Measurements from ENCODE around the gene ANO10. TPM values are rescaled to one million over a fixed set of nuclear protein-coding genes. Genes with fewer than 3 reads are reported as not detected.
"Not testable (repeated sequence)": the region's sequence is repeated elsewhere in the genome, so short reads cannot be mapped to it uniquely, and the experiment has no call there.

Gene ANO10
- total RNA-seq, 2 experiments from 2014 or later: 19.9 TPM

- H3K36me3 Mint-ChIP-seq (ENCODE audit: low read depth): no peaks in the 10 kb centered on the region
- H3K27me3 Mint-ChIP-seq: no peaks in the 10 kb centered on the region
- H3K4me3 Mint-ChIP-seq: no peak overlapping the region
- CTCF ChIA-PET: no interaction called here
- DNase-seq: no peak
- POLR2A ChIA-PET: no interaction called here
- no peak overlapping the region for H3K27ac Mint-ChIP-seq
- H3K4me1 Mint-ChIP-seq: peaks cover 7% of the 10 kb centered on the region
- H3K9me3 Mint-ChIP-seq: no peaks in the 10 kb centered on the region
Measured at GRCh38 chr3:43539321-43539720, 82.5 kb downstream of the ANO10 start.

DNA sequence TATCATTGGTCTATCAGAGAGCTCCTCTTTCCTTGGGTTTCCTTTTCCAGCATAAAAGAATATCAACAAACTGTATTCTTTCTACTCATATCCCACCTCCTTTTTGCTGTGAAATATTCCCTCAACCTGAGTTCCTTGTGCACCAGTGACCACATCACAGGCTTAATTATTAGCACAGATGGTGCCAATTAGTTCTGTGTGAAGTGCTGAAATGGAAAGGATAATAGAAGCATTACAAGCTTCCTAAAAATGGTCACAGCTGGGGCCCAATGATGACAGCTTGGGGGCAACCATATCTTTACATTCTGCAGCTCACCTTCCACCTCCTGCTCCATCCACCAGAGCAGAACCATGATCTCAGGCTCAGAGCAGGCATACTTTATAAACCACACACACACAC, 84.6 kb downstream of the ANO10 start:
- CTCF ChIA-PET: interaction anchor here (0.7 kb wide), 1 partner anchor 222 kb away, joined by 5 read pairs; no protein-coding TSS in a partner anchor
- Mint-ChIP-seq H3K27ac (no peak overlapping the region), H3K36me3 (ENCODE audit: low read depth) (no peaks in the 10 kb centered on the region), H3K4me3 (no peak overlapping the region), H3K27me3 (no peaks in the 10 kb centered on the region), H3K4me1 (peaks cover 5% of the 10 kb centered on the region), H3K9me3 (no peaks in the 10 kb centered on the region)
- POLR2A ChIA-PET: no interaction called here
- no peak for DNase-seq

DNA sequence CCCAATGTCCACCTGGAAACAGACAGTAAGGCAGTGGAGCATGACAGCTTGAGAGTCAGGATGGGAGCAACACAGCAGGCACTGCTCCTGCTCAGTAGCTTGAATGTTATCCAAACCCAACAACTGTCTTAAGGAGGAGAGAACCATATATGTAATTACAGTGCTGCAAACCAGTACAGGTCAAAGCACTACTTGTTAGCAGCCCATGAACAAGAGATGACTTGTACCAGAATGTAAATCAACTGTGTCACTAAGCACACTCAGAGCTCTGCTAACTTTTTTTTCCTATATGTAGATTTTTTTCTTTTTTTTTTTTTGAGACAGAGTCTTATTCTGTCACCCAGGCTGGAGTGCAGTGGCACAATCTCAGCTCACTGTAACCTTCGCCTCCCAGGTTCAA, 87.1 kb downstream of the ANO10 start:
- H3K4me3 Mint-ChIP-seq: no peak overlapping the region
- H3K4me1 Mint-ChIP-seq: peaks cover 2% of the 10 kb centered on the region
- no peak overlapping the region for H3K27ac Mint-ChIP-seq
- ChIA-PET CTCF (interaction anchor here (0.6 kb wide), 1 partner anchor 352 kb away, joined by 4 read pairs; no protein-coding TSS in a partner anchor), POLR2A (no interaction called here)
- DNase-seq: no peak
- H3K36me3 Mint-ChIP-seq (ENCODE audit: low read depth): no peaks in the 10 kb centered on the region
- no peaks in the 10 kb centered on the region for H3K27me3 Mint-ChIP-seq
- no peaks in the 10 kb centered on the region for H3K9me3 Mint-ChIP-seq

DNA sequence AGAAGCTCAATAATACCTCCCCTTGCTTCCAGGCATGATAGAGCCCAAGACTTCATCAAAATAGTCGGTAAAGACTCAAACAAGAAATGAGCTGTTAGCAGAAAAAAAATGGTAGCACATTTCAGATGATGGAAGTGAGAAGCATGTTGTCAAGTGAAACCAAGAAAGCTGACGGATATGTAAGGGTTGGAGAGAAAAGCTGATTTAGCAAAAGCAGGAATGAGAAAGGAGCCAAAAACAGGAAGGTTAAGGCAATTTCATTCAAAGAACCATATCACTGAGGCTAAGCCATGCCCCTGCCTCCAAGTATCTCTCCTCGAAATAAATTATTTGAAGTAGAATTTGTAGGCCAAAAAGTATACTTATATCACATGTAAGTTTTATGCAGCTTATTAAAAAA, 88.8 kb downstream of the ANO10 start:
- Mint-ChIP-seq H3K9me3 (no peaks in the 10 kb centered on the region), H3K4me3 (no peak overlapping the region), H3K27ac (no peak overlapping the region), H3K4me1 (peaks cover 2% of the 10 kb centered on the region), H3K36me3 (ENCODE audit: low read depth) (peaks cover 5% of the 10 kb centered on the region), H3K27me3 (no peaks in the 10 kb centered on the region)
- CTCF ChIA-PET: interaction anchor here (1.3 to 1.7 kb wide), 3 partner anchors 9 to 106 kb away, joined by 3 to 6 read pairs (median 4); no protein-coding TSS in a partner anchor
- DNase-seq: no peak
- POLR2A ChIA-PET: no interaction called here

- DNase-seq: no peak
Measured at GRCh38 chr3:43531835-43532234, 90.0 kb downstream of the ANO10 start.

GRCh38 chr3:43528498-43529099, 93.2 kb downstream of the ANO10 start:
- H3K36me3 Mint-ChIP-seq (ENCODE audit: low read depth): peaks cover 11% of the 10 kb centered on the region
- H3K27ac Mint-ChIP-seq: no peak overlapping the region
- peaks cover 4% of the 10 kb centered on the region for H3K9me3 Mint-ChIP-seq
- CTCF ChIA-PET: no interaction called here
- H3K27me3 Mint-ChIP-seq: no peaks in the 10 kb centered on the region
- POLR2A ChIA-PET: no interaction called here
- no peak for DNase-seq
- H3K4me3 Mint-ChIP-seq: no peak overlapping the region
- H3K4me1 Mint-ChIP-seq: peaks cover 4% of the 10 kb centered on the region

More at GRCh38 chr3:43531835-43532234, 90.0 kb downstream of the ANO10 start:
- H3K27me3 Mint-ChIP-seq: no peaks in the 10 kb centered on the region
- ChIA-PET CTCF (no interaction called here), POLR2A (no interaction called here)
- peaks cover 2% of the 10 kb centered on the region for H3K4me1 Mint-ChIP-seq
- H3K27ac Mint-ChIP-seq: no peak overlapping the region
- H3K4me3 Mint-ChIP-seq: no peak overlapping the region
- H3K36me3 Mint-ChIP-seq (ENCODE audit: low read depth): peaks cover 11% of the 10 kb centered on the region
- H3K9me3 Mint-ChIP-seq: peaks cover 4% of the 10 kb centered on the region

GRCh38 chr3:43526956-43527355, 94.9 kb downstream of the ANO10 start:
- Mint-ChIP-seq H3K36me3 (ENCODE audit: low read depth) (peaks cover 11% of the 10 kb centered on the region), H3K4me1 (peaks cover 4% of the 10 kb centered on the region), H3K27ac (no peak overlapping the region), H3K4me3 (no peak overlapping the region), H3K9me3 (peaks cover 4% of the 10 kb centered on the region), H3K27me3 (no peaks in the 10 kb centered on the region)
- CTCF ChIA-PET: no interaction called here
- no peak for DNase-seq
- POLR2A ChIA-PET: no interaction called here

GRCh38 chr3:43525941-43526607, 95.7 kb downstream of the ANO10 start:
- no peak for DNase-seq
- Mint-ChIP-seq H3K4me1 (peaks cover 2% of the 10 kb centered on the region), H3K36me3 (ENCODE audit: low read depth) (peaks cover 11% of the 10 kb centered on the region), H3K27me3 (no peaks in the 10 kb centered on the region), H3K4me3 (no peak overlapping the region), H3K27ac (no peak overlapping the region), H3K9me3 (peaks cover 4% of the 10 kb centered on the region)
- CTCF ChIA-PET: no interaction called here
- POLR2A ChIA-PET: no interaction called here

DNA sequence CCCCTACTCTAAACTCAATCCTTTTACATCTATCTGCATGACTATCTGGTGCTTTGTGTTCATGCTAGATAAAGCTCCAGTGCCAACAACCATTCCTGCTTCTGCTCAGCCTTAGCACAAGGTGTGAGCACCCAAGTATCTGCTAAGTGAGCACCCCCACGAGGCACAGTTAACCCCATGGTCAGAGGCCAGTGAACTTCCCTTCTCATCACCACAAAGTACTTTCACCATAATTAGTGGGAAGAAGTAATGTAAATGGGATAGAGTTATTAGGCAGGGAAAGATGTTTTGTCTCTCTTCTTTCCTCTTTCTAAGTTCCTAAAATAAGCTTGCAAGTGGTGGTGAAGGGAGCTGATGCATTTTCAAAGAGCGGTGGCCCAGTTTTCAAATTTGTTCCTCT, 96.4 kb downstream of the ANO10 start:
- Mint-ChIP-seq H3K27ac (no peak overlapping the region), H3K4me1 (peaks cover 2% of the 10 kb centered on the region), H3K4me3 (no peak overlapping the region), H3K9me3 (peaks cover 4% of the 10 kb centered on the region), H3K27me3 (no peaks in the 10 kb centered on the region), H3K36me3 (ENCODE audit: low read depth) (peaks cover 11% of the 10 kb centered on the region)
- ChIA-PET CTCF (no interaction called here), POLR2A (no interaction called here)
- DNase-seq: no peak

DNA sequence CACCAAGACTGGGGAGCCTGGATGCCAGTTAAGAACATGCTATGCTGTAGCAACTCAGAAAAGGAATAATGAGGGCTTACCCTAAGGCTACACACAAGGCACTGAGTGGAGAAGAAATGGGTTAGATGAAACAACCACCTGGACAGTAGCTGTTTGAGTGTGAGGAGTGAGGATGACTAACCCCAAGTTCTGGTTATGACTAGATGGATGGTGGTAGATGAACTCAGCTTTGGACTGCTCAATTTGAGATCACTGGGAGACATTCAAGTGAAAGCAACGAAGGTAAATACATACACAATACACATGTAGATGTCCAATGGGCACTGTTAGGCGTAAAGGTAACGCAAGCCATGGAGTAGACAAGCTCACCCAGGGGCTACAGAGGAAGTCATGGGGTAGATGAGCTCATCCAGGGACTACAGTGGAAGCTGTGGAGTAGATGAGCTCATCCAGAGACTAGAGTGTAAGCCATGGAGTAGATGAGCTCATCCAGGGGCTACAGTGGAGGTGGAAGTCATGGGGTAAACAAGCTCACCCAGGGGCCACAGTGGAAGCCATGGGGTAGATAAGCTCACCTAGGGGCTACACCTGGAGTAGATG, 98.3 kb downstream of the ANO10 start:
- Mint-ChIP-seq H3K27me3 (no peaks in the 10 kb centered on the region), H3K4me1 (peaks cover 2% of the 10 kb centered on the region), H3K4me3 (no peak overlapping the region), H3K27ac (no peak overlapping the region), H3K36me3 (ENCODE audit: low read depth) (peaks cover 27% of the 10 kb centered on the region), H3K9me3 (peaks cover 19% of the 10 kb centered on the region)
- ChIA-PET POLR2A (interaction anchor here (1.0 kb wide), 1 partner anchor 237 kb away, joined by 3 read pairs; the partner anchor contains the start of gene SNRK), CTCF (interaction anchor here (0.9 to 1.9 kb wide), 2 partner anchors 20 to 21 kb away, joined by 3 to 4 read pairs; no protein-coding TSS in a partner anchor)
- peak; percentile 25 for DNase-seq

GRCh38 chr3:43522727-43523362, 99.0 kb downstream of the ANO10 start:
- H3K9me3 Mint-ChIP-seq: peaks cover 25% of the 10 kb centered on the region

DNA sequence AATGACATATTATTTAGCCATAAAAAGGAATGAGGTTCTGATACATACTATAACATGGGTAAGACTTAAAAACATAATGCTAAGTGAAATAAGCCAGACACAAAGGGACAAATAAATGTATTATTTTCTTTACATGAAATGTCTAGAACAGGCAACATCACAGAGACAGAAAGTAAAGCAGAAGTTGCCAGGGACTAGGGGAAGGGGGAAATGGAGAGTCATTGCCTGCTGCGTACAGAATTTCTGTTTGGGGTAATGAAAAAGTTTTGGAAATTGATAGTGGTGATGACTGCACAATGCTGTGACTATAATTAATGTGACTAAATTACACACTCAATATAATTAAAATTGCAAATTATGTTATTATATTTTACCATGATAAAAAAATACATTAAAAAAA, 99.9 kb downstream of the ANO10 start:
- Mint-ChIP-seq H3K4me1 (peaks cover 2% of the 10 kb centered on the region), H3K27me3 (no peaks in the 10 kb centered on the region), H3K36me3 (ENCODE audit: low read depth) (peaks cover 16% of the 10 kb centered on the region), H3K9me3 (peaks cover 21% of the 10 kb centered on the region), H3K4me3 (no peak overlapping the region), H3K27ac (no peak overlapping the region)
- CTCF ChIA-PET: no interaction called here
- POLR2A ChIA-PET: no interaction called here
- no peak for DNase-seq

More at GRCh38 chr3:43522727-43523362, 99.0 kb downstream of the ANO10 start:
- H3K27ac Mint-ChIP-seq: no peak overlapping the region
- no peak overlapping the region for H3K4me3 Mint-ChIP-seq
- POLR2A ChIA-PET: interaction anchor here (1.0 kb wide), 1 partner anchor 237 kb away, joined by 3 read pairs; the partner anchor contains the start of gene SNRK
- CTCF ChIA-PET: interaction anchor here (0.9 to 1.9 kb wide), 2 partner anchors 19 to 21 kb away, joined by 3 to 4 read pairs; no protein-coding TSS in a partner anchor
- peaks cover 22% of the 10 kb centered on the region for H3K36me3 Mint-ChIP-seq (ENCODE audit: low read depth)
- H3K4me1 Mint-ChIP-seq: peaks cover 2% of the 10 kb centered on the region
- no peak for DNase-seq
- H3K27me3 Mint-ChIP-seq: no peaks in the 10 kb centered on the region

DNA sequence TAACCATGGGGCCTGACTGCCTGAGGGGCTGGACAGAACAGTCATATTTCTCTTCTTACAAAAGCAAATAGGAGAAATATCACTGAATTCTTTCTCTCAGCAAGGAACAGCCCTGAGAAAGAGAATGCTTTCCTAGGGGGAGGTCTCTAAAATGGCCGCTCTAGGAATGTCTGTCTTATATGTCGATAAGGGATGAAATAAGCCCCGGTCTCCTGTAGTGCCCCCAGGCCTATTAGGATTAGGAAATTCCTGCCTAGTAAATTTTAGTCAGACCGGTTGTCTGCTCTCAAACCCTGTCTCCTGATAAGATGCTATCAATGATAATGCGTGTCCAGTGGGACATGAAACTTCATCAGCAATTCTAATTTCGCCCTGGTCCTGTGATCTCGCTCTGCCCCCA, 103.3 kb downstream of the ANO10 start:
- peaks cover 20% of the 10 kb centered on the region for H3K36me3 Mint-ChIP-seq (ENCODE audit: low read depth)
- POLR2A ChIA-PET, H3K27me3 Mint-ChIP-seq, DNase-seq, H3K4me3 Mint-ChIP-seq, H3K27ac Mint-ChIP-seq, CTCF ChIA-PET, H3K4me1 Mint-ChIP-seq: not testable (repeated sequence)
- peaks cover 21% of the 10 kb centered on the region for H3K9me3 Mint-ChIP-seq
